SK-N-SH treated with all-trans-retinoic acid at 6 μM for 48 hours (cell line): ENCODE results near the gene ADM.
A peak's percentile ranks its signal among the peaks of the same experiment; 100 is the strongest.

ENCODE experiments used
- ATAC-seq: fragments of 200-7000 bp; cut with Tn5 transposase; 3 replicates; pipeline ENCODE4 v1.9.1; 2020; ENCODE audit warnings: mild to moderate bottlenecking, moderate library complexity
- BACH2 ChIP-seq: fragments of 250-450 bp; sonication (Bioruptor Pico); IDR thresholded peaks from 2 replicates; pipeline ENCODE4 v1.9.0; 2021; ENCODE audit warnings: mild to moderate bottlenecking, borderline replicate concordance
- CSDC2 ChIP-seq: fragments of 250-450 bp; sonication (Bioruptor Pico); IDR thresholded peaks from 2 replicates; pipeline ENCODE4 v1.5.0; 2020; ENCODE audit warnings: mild to moderate bottlenecking, moderate library complexity
- CSRNP3 ChIP-seq: fragments of 250-450 bp; sonication (Bioruptor Pico); IDR thresholded peaks from 2 replicates; pipeline ENCODE4 v1.5.1; 2021; ENCODE audit warnings: mild to moderate bottlenecking, moderate library complexity
- ESRRG ChIP-seq: fragments of 250-450 bp; sonication (Bioruptor Pico); IDR thresholded peaks from 2 replicates; pipeline ENCODE4 v1.6.1; 2021; ENCODE audit warnings: mild to moderate bottlenecking
- ISL1 ChIP-seq: fragments of 250-450 bp; sonication (Bioruptor Pico); IDR thresholded peaks from 2 replicates; pipeline ENCODE4 v2.1.2; 2022; ENCODE audit warnings: mild to moderate bottlenecking, moderate library complexity
- OSR1 ChIP-seq: fragments of 250-450 bp; sonication (Bioruptor Pico); IDR thresholded peaks from 2 replicates; pipeline ENCODE4 v1.8.0; 2022; ENCODE audit warnings: moderate library complexity, mild to moderate bottlenecking, inconsistent platforms
- PATZ1 ChIP-seq: fragments of 250-450 bp; sonication (Bioruptor Pico); IDR thresholded peaks from 2 replicates; pipeline ENCODE4 v1.8.0; 2020; ENCODE audit warnings: mild to moderate bottlenecking, moderate library complexity, borderline replicate concordance
- POU6F1 ChIP-seq: fragments of 250-450 bp; sonication (Bioruptor Pico); IDR thresholded peaks from 2 replicates; pipeline ENCODE4 v1.8.0; 2021; ENCODE audit warnings: low read depth, mild to moderate bottlenecking, moderate library complexity, borderline replicate concordance
- PPARA ChIP-seq: fragments of 250-450 bp; sonication (Bioruptor Pico); IDR thresholded peaks from 2 replicates; pipeline ENCODE4 v1.5.0; 2020; ENCODE audit warnings: mild to moderate bottlenecking, borderline replicate concordance
- RARB ChIP-seq: fragments of 250-450 bp; sonication (Bioruptor Pico); IDR thresholded peaks from 2 replicates; pipeline ENCODE4 v1.8.0; 2021; ENCODE audit warnings: mild to moderate bottlenecking, moderate library complexity
- SNAI2 ChIP-seq: fragments of 250-450 bp; sonication (Bioruptor Pico); IDR thresholded peaks from 2 replicates; pipeline ENCODE4 v1.5.0; 2020; ENCODE audit warnings: mild to moderate bottlenecking, moderate library complexity
- TCF4 ChIP-seq: fragments of 250-450 bp; sonication (Bioruptor Pico); IDR thresholded peaks from 2 replicates; pipeline ENCODE4 v1.8.0; 2021; ENCODE audit warnings: mild to moderate bottlenecking, moderate library complexity, borderline replicate concordance
- TOX ChIP-seq: fragments of 250-450 bp; sonication (Bioruptor Pico); IDR thresholded peaks from 2 replicates; pipeline ENCODE4 v1.8.0; 2021; ENCODE audit warnings: mild to moderate bottlenecking, moderate library complexity, borderline replicate concordance
- TSHZ2 ChIP-seq: fragments of 250-450 bp; sonication (Bioruptor Pico); IDR thresholded peaks from 2 replicates; pipeline ENCODE4 v1.5.0; 2020; ENCODE audit warnings: mild to moderate bottlenecking, moderate library complexity
- ZFP3 ChIP-seq: fragments of 250-450 bp; sonication (Bioruptor Pico); IDR thresholded peaks from 2 replicates; pipeline ENCODE4 v1.5.0; 2020; ENCODE audit warnings: mild to moderate bottlenecking, moderate library complexity
- ZFP30 ChIP-seq: fragments of 450-650 bp; formaldehyde crosslinking; IDR thresholded peaks from 2 replicates; pipeline ENCODE4 v1.5.0; 2022; ENCODE audit warnings: mild to moderate bottlenecking, moderate library complexity
- ZNF70 ChIP-seq: fragments of 450-650 bp; formaldehyde crosslinking; IDR thresholded peaks from 2 replicates; pipeline ENCODE4 v1.5.0; 2020; ENCODE audit warnings: mild to moderate bottlenecking, moderate library complexity
- ZNF8 ChIP-seq: fragments of 450-650 bp; formaldehyde crosslinking; IDR thresholded peaks from 2 replicates; pipeline ENCODE4 v1.5.0; 2020; ENCODE audit warnings: mild to moderate bottlenecking, moderate library complexity

The ADM gene

GRCh38 chr11:10302744-10303557 lies 1.9 kb upstream of the ADM start:
- ATAC-seq = peak; percentile 16
- TF ChIP-seq PATZ1 (CRISPR knock-in tag) (0 out of 2 replicates have a peak, but pooled peaks have one; percentile 20), TSHZ2 (CRISPR knock-in tag) (no peak), ZNF70 (CRISPR knock-in tag) (0 out of 2 replicates have a peak, but pooled peaks have one; percentile 5)

GRCh38 chr11:10303558-10304363 lies 1.1 kb upstream of the ADM start:
- no peak for TF ChIP-seq ZFP3
- TF ChIP-seq BACH2 = no peak
- no peak for TF ChIP-seq POU6F1
- TF ChIP-seq, all 23 proteins: peak for 0

GRCh38 chr11:10305262-10305963 lies 540 bp downstream of the ADM start:
- TF ChIP-seq SNAI2 = no peak
- TF ChIP-seq RARB (CRISPR knock-in tag) = no peak
- TF ChIP-seq ESRRG = no peak
- TF ChIP-seq ZNF70 (CRISPR knock-in tag) = no peak
- TF ChIP-seq CSRNP3 = peak; percentile 38; the same call in 1 of the 2 replicates
- TF ChIP-seq TCF4 (CRISPR knock-in tag) = no peak
- no peak for TF ChIP-seq ZFP30 (CRISPR knock-in tag)
- peak; percentile 27 for ATAC-seq

More at GRCh38 chr11:10303558-10304363, 1.1 kb upstream of the ADM start:
- no peak for ATAC-seq

GRCh38 chr11:10305964-10306918 lies 1.4 kb downstream of the ADM start:
- no peak for TF ChIP-seq OSR1
- ATAC-seq = no peak

GRCh38 chr11:10307022-10307399 lies 2.1 kb downstream of the ADM start:
- ATAC-seq = no peak
- TF ChIP-seq TCF4 (CRISPR knock-in tag) (no peak), TOX (CRISPR knock-in tag) (no peak), ZFP30 (CRISPR knock-in tag) (no peak), ISL1 (CRISPR knock-in tag) (no peak), CSRNP3 (no peak), PPARA (CRISPR knock-in tag) (no peak), PATZ1 (CRISPR knock-in tag) (no peak), ZFP3 (no peak), ZNF8 (CRISPR knock-in tag) (no peak), SNAI2 (no peak), ESRRG (no peak), ZNF70 (CRISPR knock-in tag) (no peak), BACH2 (no peak), CSDC2 (CRISPR knock-in tag) (no peak), OSR1 (no peak)
